C1 segment of cervical spinal cord (tissue), 14 donors: ENCODE results near the gene MYO5A.
A peak's percentile ranks its signal among the peaks of the same experiment; 100 is the strongest.
"Not testable (repeated sequence)": the region's sequence is repeated elsewhere in the genome, so short reads cannot be mapped to it uniquely, and the experiment has no call there.

Experiments used
- DNase-seq, 14 donors: peaks; one replicate each; lab custom pipeline; 2025; lab: John Stamatoyannopoulos, UW

The MYO5A gene

DNA sequence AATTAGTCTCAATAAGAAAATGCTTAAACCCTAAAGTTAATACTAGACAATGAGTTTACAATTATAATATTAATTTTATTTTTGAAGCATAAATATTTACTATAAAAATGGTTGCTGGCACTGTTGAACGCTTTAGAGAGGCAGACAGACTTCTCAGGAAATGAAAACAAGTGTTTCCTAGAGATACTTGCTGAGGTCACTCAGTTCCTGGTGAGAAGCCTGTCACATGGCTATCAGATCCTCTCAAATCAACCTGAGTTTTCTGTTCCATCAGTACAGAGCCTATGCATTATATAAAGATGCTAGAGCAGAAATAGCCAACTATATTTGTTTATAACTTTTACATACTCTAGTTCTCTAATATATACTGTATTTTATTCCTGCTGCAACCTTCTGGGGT, 109.2 kb downstream of the MYO5A start:
- DNase-seq: no peak

DNA sequence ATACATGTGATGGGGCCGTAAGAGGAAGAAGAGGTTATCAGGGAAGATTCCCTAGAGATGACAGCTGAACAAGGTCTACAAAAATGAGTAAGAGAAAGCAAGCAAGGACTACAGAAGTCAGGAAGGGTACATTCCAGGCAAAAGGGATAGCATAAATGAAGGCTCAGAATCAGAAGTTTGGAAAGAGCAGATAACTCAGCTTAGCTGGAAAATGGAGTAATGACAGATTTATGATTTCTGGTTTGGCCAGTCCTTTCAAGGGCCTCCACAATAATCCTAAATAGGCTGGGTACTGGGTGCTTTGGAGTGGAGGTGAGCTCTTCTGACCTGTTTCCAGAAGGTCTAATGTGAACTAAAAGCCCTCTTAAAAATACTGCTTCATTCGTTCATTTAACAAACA, 110.7 kb downstream of the MYO5A start:
- no peak for DNase-seq

DNA sequence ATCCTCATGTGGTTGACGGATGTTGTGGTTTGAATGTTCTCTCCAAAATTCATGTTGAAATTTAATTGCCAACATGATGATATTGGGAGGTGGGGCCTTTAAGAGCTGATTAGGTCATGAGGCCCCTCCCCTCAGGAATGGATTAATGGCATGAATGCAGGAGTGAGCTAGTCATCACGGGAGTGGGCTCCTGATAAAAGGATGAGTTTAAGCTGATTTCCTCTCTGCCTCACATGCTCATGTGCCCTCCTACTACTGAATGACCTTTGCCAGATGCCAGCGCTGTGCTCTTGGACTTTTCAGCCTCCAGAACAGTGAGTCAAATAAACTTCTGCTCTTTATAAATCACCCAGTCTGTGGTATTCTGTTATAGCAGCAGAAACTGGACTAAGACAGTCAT, 111.2 kb downstream of the MYO5A start:
- DNase-seq: no peak

DNA sequence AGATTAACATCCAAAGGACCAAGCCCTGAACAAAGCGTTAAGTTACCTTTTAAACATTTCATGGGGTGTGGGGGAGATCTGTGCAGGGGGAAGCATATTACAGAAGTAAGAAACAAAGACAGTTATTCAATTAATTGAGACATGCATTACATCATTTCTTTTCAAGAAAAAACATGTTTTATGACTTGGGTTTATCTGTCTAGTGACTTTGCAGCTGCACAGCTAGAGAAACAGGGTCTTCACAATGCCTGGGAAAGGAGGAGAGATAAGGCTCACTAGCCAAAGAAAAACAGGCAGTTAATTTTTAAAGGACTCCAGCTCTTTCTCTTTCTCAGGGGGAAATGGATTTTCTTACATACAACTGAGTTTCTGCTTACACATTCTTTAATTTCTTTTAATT, 112.1 kb downstream of the MYO5A start:
- not testable (repeated sequence) for DNase-seq

DNA sequence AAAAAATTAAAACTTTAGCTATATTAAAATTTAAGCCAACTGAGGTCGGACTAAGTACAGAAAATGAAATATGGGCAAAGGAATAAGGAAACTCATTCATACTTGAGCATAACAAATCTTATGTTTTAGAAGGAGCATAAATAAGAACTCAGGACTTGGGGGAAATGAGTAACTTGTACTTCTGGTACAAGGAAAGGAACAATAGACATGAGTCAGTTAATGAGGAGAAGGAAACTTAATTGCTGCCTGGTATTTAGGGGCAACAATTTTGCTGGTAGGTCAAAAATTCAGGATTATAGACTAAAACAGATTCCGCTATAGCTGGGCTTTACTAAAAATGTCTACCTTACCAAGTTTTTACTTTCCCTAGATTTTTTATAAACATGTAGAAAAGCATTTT, 113.1 kb downstream of the MYO5A start:
- no peak for DNase-seq

DNA sequence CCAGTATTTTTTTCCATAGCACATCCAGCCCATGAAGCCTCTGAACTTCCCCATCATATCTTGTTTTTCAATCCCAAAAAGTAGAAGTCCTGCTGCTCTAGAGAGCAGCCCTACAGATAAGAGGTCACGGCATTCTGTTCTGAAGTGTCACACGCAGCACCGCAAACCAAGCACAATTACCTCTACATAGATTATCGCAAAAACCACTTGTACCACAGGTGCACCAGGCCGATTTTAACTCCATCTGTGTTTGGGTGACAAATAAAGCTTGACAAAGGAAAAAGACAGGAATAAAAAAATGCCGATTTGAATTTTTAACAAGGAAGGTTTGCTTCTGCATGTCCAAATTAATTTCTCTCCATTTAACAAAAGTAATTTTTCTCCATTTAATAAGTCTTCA, 113.7 kb downstream of the MYO5A start:
- no peak for DNase-seq

DNA sequence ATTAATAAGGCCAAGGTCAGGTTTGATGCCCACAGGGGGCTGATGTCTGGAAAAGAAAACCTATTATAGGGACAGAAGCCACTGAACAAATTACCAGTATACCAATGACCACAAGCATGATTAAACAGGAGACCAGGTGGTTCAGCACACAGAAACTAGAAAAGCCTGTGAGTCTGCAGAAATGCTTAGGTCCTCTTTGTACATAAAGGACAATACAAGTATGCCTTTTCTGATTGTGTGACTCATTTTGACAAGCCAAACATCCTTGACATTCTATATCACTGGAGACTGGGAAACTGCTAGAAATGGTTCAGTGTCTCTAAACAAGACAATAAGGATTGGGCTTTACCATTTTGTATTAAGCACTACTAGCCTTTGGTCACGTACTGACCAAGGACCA, 119.9 kb downstream of the MYO5A start:
- DNase-seq: no peak

DNA sequence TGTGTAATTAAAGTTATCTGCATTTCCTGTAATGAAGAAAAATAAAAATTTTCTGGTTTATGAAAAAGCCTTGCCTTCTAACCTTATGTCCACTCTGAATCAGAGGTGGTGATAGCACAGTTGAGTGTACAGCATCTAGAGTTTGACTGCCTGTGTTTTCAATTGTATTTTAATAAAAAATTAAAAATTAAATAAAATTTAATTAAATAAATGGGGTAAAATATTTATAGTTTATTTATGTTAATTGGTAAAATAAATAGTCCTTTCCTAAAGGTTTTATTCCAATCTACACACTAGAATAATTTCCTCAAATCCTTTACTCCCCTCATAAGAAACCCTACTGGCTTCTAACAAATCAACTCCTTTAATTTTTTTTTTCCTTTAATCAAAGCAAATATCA, 121.3 kb downstream of the MYO5A start:
- DNase-seq: no peak

DNA sequence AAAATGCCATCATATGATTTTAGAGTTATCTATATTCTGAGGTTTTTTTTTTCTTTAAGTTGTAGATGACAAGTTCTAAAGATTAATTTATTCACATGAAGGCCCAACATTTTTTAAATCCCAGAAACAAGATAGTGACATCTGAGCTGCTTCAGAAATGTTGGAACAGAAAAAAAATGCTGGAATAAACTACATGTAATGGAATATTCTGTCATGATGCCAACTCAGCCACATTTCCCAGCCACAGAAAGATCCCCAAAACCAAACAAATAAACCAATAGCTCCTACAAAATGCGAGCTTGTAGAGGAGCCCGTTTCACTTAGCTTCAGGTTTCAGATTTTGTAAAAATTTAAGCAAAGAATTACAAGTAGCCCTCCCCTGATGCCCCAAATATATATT, 122.1 kb downstream of the MYO5A start:
- no peak for DNase-seq

DNA sequence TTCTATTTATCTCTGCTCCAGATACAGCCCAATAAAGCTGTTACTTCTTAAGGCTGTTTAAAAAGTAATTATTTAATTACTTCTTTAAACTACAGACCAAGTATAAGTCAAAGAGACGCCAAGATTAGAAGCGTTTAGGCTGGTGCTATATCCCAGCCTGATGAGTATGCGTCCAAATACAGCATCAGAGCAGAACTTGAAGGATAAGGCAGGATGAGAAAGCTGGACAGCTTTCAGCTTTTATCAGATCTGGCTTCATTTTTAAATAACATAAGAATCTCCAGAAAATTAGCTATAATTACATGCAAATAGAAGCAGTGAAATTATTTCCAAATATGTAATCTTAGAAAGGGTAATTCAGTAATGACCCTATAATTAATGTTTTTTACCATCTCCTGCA, 122.8 kb downstream of the MYO5A start:
- DNase-seq: no peak

DNA sequence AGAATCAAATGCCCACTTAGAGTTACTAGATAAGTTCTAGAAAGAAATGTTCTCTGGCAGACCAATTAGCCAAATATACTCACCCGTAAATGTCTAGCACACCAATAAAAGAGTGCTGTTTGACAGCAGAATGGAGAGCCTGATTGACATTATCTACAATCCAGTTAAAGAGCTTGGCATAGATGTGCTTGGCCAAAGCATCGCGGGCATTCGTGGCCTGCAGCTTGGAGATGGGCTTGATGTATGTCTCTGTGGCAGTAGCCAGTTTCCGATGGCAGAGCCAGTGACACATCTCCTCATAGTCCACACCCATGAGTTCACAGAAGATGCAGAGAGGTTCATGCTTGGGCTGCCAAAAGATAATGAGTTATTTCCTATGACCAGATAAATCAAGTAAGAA, 131.6 kb downstream of the MYO5A start:
- DNase-seq: no peak

DNA sequence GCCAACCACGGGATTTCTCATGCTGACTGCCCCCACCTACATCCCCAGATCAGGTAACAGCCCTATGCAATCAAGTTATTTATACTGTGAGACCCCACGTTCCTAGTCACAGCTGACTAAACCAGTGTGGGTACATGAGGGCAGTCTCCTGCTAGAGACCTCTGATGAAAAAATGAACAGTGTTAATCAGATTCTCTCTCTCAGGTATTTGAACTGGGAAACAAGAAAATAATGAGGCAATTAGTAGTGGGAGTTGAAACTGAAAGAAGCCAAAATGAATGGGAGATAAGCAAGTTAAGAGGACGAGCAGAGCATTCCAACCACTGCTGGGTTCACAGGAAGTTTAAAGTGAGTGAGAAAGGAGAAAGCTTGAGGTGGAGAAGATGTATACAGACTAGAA, 134.6 kb downstream of the MYO5A start:
- DNase-seq: no peak

DNA sequence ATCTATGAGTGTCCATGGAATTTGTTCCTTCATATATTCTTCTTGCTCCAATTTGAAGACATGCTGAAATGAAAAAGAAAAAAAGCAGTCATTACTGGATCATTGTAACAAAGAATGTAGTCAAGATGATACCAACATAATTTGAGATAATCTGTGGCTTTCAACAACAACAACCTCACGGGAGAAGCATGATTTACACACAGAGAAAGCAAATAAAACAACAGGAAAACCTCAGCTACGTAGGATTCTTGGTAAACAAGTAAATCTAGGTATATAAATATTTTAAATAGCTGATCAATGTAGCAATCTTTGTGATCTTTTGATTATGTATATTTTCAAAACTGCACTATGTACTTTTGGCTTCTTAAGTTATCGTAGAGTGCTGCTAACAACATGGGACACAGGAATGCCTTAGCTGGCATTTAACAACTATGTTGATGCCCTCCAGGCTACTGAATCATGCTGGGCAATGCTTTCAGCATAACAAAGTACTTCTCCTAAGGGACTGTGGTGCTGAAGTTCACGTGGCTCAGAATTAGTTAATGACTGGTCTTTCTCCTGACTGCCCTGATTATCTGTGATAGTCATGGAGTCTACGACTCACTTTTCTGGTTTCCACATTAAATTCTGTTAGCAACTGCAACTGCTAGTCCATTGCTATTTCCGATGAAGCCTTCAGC, 136.5 kb downstream of the MYO5A start:
- no peak for DNase-seq

DNA sequence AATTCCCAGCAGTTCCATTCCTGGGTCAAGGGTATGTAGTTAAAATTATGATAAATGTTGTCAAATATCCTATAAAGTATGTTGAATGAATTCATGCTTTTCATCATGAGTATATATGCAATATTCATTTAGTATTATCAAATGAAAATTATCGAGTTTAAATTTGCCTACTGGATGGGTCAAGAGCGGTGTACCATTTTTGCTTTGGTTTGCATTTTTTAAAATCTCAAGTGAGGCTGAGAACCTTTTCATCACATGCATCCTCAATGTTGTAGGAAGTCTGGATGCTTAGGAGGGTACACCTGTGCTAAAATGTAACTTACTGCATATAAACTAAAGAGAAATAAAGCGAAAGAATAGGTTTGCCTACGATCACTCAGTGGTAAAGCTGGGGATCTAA, 137.6 kb downstream of the MYO5A start:
- DNase-seq: no peak

DNA sequence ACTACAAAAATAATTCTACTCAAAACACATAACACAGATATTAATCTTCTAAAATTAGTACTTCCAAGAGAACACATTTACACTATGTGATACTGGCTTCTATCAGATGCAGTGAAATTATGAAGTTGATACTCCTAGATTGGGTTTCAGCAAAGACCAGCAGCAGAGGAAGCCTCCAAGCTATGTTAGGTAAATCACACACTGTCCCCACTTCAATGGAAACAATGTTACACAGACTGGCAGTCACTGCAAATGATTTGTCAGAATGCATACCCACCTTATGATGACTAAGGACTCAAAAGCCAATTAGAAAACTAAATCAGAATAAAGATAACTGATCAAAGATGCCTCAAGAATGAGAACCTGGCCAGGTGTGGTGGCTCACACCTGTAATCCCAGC, 143.0 kb downstream of the MYO5A start:
- DNase-seq: no peak

DNA sequence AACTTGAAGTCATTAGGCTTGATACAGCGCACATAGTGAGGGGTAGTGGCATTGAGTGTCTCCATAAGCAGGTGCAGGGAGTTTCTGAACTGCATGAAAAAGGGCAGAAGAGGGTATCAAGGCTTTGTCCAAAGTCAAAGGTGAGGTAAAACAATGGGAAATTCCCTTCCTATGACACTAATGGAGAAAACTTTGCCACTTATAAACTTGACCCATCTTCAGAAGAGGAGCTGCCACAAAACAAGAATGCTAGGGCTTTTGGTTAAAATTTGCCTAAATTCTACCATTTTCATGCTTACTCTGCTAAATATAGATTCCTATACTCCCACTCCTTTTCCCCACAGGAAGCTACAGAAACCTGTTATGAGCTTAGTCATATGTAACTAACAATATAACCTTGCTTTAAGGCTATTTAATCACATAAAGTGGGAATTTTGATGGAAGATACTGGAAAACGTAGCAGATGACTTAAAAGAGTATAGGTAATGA, 145.5 kb downstream of the MYO5A start:
- DNase-seq: no peak

DNA sequence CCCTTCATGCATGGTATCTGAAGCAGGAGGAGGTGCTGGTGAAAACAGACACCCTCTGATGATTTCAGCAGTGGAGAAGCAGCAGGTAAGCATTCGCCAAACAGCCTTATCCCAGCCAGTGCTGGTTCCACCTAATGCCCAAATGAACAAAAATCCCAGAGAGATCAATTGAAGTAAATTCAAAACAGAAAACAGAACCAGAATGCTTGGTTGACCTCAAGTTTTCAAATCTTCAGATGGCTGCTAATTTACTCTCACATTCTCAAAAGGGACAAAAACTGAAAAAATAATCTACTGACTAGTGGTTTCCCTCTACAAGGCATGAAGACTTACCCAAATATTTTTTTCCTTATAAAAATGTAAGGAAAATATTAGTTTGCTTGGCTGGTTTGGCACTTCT, 146.0 kb downstream of the MYO5A start:
- DNase-seq: no peak

DNA sequence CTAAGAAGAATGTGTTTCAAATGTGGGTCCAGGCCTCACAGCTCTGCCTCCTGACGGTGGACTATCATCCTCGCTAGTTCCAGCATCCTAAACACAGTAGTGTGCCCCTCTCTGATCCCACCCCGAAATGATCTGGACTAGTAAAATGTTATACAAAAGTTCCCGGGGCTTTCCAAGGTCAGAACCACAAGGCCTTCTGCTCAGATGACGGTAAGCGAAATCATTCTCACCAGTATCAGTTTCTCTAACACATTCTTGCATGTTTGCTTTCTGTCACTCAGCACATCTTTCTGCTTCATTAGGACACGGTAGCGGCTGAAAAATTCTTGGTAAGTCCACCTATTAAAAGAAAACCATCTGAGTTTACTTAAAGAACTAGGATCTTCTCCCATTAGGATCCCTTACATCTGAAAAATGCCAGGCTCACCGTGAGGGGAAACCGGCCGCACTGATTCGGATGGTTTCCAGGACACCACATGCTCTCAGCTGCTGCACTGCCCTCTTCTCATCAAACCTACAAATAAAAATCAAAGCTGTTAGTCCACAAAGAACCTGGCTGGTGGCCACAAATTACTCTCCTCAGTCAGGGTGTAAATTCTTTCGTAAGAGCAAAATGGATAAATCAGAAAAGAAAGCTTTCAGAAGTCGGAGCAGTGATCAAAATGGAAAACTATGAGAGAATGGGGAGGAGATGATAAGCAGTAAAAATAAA, 149.1 kb downstream of the MYO5A start:
- peak in 2 of 14 donors; percentile 7 to 76 for DNase-seq

DNA sequence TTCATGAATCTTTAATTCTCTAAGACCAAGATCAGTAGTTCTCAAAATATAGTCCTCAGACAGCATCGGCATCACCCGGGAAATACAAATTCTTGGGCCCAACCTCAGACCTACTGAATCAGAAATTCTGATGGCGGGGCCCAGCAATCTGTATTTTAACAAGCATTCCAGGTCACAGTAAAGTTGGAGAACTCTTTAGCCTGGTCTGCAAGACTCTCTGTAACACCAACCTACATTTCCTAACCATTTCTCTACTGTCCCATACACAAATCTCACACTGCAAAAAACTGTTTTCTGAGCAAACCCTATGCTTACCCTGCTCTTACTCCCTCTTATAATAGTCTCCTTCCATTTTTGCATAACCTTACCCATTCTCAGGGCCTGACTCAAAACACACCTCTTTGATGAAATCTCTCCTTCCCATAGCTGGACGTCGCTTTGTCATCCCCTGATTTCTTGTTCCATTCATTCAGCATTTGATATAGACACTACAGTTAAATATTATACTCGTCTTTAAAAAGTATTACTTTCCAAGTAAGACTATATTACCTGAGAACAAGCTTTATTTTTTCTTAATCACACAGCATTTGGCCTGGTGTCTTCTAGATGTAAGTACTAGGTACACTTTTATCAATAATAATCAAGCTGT, 149.8 kb downstream of the MYO5A start:
- DNase-seq: no peak

DNA sequence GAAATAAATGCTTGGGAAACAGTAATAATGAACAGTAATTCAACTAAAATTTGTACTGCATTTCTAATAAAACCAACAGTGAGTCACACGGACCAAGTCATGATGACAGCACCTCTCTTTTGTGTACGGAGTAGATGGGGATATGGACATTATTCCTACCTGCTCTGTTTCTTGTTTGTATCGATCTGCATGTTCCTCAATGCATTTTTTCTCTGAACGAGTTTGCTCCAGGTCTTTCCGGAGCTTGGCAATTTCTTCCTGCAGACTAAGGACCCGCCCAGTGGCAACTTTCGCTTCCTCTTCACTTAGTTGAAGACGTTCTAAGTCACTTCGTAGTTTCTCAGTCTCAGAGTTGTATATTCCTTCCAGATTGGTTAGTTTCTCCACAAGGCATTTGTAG, 158.7 kb downstream of the MYO5A start:
- no peak for DNase-seq

DNA sequence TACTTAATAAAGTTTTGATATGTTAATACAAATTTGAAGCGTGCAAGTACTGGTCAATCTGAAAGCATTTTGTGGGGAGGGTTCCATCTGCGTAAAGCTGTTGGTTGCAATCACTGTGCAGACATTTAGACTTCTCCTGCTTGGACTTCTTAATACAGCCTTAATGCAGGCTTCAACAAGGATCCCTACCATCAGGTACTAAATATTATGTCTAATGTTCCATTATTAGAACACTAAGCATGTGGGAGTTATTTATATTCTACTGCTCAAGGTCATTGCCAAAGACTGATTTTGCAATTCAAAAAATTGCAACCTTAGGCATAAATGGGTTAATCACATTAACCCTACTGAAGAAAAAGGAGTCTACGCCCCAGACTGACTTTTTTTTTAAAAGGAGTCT, 159.2 kb downstream of the MYO5A start:
- no peak for DNase-seq

DNA sequence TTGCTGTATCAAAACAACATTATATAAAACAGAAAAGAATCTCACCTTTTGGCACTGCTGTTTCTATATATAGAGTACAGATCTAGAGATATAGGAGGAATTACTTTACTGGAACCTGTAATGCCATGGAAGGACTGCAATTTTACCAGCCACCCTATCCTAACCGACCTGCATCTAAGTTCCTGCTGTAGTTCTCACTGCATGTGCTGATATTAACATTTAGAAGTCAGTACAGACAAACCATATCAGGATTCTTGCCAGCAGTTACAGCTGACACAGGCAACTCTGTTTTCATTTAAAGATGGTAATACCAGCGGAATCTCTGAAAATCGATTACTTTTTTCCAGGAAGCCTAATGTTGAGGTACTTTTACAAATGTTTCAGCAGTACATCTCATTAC, 159.7 kb downstream of the MYO5A start:
- DNase-seq: no peak

DNA sequence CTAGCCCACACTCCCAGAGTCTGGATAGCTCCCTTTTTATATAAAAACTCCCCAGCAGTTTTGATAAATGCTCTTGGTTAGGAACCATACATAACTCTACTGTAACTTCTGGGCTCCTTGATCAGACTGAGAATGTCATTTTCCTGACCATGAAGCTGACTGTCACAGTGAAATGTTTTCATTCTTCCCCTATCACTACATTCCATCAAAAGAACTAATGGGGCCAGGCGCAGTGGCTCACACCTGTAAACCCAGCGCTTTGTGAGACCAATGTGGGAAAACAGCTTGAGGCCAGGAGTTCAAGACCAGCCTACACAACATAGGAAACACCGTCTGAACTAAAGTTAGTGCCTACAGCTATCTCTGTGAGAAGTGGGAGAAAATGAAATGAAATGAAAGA, 160.3 kb downstream of the MYO5A start:
- DNase-seq: no peak
